ENCODE results near the gene INAFM1.
"Not testable (repeated sequence)": the region's sequence is repeated elsewhere in the genome, so short reads cannot be mapped to it uniquely, and the experiment has no call there.

INAFM1 gene

DNA sequence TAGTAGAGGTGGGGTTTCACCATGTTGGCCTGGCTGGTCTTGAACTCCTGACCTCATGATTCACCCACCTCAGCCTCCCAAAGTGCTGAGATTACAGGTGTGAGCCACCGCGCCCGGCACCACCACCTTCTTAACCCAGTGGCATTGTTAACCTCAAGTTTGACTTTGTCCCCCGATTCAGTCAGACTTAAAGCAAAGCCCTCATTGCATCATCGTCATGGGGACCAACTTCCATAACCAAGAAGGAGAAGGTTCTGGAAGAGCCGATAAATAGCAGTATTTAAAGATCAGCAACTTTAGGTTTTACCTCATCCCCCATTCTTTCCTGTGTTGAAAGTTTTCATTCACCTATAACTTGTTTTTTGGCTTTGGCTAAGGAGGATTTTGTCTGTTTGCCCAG lies 6.7 kb upstream of the INAFM1 start:
- no peak for DNase-seq (ENCODE audit: low spot score)

DNA sequence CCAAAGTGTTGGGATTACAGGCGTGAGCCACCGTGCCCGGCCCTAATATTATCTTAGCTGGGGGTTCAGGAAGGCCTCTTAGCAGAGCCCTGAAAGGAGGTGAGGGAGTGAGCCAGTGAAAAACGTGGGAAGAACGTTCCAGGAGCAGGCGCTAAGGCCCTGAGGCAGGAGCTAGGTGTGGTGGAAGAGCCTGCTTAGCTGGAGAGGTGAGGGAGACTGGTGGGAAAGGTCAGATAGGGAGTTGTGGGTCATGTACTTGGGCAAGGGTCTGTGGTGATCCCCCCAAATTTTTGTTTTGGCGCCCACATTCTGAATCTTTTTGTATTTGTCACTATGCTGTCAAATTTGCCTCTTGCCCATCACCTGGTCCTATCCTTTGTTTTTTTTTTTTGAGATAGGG lies 5.1 kb upstream of the INAFM1 start:
- no peak for DNase-seq (ENCODE audit: low spot score)

DNA sequence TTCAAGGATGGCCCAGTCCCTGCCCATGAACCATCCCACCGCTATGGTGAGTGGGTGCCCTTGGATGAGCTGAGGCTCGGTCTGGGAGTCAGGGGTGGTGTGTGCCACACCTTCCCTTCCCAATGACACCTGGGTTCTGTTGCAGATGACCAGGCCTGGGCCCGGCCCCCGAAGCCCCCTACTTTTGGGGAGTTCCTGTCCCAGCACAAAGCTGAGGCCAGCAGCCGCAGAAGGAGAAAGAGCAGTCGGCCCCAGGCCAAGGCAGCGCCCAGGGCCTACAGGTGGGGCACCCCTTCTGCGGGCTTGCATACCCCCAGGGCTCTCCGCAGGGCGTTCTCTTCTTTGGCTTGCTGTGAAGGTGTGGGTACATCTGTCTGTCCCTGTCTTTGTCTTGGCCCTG lies 4.3 kb upstream of the INAFM1 start:
- no peak for DNase-seq (ENCODE audit: low spot score)

DNA sequence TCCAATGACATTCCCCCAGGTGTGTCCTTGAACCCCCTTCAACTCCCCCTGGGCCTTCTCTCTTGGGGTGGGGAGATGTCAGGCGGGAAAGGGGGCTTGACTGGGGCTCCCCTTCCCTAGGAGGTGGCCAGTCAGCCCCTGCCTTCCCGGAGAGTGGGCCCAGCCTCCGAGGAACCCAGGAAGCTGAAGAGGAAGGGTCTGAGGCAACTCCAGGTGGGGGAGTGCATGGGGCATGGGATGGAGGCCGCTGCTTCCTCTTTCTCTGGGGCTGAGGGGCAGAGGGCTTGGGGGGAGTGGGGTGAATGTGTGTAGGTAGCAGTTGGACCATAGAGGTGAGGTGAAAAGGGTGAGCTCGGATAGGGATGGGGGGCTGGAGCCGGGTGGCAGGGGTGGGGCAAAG lies 2.7 kb upstream of the INAFM1 start:
- no peak for DNase-seq (ENCODE audit: low spot score)

DNA sequence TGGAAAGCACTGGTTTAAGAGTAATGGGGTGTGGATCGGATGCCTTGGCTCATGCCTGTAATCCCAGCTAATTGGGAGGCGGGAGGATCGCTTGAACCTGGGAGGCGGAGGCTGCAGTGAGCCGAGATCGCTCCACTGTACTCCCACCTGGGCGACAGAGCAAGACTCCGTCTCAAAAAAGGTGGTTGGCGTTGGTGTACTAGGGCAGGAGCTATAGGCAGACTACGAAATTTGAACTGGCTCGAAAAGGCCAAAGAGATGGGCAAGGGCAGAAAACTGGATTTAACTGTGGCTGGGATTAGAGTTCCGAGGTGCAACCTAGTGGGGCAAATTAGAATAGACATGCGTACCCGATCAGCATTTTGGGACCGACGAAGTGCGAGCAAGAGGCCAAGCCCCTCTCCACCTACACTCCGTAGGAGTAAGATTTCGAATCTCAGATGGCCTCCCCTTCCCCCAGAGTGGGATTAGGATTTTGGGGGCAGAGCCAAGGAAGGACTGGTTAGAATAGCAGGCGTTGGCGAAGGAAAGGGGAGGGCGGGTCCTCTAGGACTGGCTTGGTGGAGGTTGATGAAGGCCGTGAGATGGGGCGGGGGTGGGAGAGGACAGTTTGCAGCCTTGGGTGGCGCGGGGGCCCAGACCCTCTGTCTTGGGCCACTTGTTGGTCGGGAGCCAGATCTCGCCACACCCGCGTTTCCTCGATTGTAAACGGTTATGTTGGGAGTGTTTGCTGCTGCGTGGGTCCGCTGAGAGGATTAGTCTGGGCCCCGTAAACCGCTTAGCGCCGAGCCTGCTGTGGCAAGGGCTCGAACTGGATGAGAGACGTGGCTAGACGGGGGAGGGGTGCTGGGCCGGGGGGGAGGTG lies 2.0 kb upstream of the INAFM1 start:
- DNase-seq (ENCODE audit: low spot score): peak; percentile 37

DNA sequence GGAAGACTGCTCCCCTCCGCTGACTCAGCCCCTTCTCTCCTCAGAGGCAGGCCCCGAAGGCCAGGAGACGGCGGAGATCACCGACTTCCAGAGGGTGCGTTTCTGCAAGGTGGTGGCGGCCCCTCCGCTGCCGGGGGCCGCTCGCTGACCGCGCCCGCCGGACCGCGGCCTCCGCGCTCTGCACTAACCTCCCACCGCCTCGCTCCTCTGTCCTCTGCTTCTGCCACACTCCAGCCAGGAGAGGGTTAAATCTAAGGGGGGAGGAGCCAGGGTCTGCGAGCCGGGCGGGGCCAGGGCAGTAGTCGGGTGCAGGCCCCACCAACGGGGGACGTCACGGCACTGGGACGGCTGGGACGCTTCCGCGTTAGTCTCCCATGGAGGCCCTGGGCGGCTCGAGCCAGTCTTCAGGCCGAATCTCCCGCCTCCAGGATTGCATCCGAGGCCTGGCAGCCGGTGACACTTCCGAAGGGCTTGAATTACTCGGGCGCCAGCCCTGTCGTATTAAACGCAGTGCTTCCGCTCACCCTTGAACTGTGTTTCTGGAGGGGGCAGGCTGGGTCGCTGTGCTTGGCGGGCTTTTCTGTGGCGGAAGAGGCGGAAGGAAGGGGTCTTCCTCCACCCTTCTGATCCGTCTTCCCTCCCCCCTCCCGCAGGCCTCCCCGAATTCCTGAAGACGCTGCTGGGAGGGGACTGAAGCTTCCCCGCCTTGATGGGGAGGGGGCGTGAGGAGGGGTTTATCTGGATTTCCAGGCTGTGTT lies 1.2 kb upstream of the INAFM1 start:
- peak; percentile 91 for DNase-seq (ENCODE audit: low spot score)

DNA sequence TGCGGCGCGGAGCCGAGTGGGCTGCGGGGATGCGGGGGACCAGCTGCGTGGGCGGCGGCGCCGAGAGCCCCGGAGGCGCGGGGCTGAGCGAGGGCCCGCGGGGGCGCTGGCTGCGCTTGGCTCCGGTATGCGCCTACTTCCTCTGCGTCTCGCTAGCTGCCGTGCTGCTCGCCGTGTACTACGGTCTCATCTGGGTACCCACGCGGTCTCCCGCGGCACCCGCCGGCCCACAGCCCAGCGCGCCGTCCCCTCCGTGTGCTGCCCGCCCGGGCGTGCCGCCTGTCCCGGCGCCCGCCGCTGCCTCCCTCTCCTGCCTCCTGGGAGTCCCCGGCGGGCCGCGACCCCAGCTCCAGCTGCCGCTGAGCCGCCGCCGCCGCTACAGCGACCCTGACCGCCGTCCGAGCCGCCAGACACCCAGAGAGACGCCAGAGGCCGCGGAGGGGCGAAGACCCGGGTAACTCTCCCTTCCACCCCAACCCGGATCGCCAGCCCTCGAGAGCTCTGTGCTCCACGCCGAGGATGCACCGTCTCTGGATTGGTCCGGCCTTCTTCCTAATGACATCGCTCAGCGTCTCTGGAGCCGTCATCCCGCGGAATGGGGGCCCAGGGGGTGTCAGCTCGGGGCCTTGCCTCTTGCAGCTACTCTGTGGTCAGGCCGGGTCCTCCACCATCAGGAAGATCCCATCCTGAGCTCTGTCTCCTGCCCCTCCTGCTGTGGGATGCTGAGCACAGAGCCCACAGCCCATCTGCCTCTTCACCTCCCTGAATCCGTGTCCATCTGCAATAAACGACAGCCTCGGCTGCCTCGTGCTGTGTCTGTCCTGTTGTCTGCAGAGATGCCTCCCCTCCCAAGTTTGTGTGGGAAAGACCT lies 441 bp downstream of the INAFM1 start:
- DNase-seq (ENCODE audit: low spot score): no peak

DNA sequence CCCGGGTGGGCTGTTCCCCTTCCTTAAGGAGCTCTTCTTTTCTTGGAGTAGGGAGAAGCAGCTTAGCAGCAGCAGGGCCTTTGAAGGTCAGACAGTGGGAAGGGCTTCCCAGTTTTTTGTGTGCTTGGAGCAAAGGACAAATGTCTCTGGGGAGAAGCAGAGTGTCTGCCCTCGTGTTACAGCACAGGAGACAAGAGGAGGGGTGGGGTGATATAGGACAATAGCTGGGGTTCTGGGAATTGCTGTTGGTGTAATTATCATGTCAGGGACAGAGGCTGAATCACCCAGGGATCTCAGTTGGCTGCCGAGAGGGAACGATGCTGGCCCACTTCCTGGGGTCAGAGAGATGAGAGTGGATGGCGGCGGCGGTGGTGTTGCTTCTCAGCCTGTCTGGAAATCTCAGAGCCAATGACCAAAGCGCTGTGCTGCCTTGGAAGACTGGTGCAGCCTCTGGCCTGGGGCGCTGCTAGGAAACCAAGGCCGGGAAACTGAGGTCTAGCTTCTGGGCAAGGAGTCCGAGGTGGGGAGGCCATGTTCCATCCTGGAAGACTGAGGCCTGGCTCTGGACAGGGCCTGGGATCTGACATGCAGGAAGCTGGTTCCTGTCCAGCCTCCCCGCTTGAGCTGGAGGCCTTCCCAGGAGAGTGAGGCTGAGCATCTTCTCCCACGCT lies 1.2 kb downstream of the INAFM1 start:
- DNase-seq (ENCODE audit: low spot score): no peak

DNA sequence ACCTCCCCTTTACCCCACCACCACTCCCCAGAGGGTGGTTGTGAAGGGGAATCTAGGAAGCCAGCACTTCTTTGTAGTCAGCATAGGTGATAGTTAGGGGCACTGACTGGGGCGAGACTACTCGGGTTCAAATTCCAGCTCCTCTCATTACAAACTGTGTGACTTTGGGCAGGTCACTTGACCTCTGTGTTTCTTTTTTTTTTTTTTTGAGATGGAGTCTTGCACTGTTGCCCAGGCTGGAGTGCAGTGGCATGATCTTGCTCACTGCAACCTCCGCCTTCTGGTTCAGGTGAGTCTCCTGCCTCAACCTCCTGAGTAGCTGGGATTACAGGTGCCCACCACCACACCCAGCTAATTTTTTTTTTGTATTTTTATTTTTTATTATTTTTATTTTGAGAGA lies 1.8 kb downstream of the INAFM1 start:
- not testable (repeated sequence) for DNase-seq (ENCODE audit: low spot score)

DNA sequence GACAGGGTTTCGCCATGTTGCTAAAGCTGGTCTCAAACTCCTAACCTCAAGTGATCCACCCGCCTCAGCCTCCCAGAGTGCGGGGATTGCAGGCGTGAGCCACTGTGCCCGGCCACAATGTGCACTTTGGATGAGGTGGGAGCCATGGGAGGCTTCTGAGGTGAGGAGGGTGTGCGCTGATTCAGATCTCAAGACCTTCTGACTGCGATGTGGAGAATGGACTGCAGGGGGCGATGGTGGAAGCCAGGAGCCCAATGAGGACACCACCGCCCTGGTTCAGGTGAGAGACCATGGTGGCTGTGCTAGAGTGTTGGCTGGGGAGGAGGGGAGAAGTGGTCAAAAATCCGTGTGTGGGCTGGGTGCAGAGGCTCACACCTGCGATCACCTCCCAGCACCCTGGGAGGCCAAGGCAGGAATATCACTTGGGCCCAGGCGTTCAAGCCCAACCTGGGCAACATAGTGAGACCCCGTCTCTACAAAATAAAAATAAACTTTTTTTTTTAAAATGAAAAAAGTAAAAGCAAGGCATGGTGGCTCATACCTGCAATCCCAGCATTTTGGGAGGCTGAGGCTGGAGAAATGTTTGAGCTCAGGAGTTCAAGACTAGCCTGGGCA lies 5.6 kb downstream of the INAFM1 start:
- peak; percentile 52 for DNase-seq (ENCODE audit: low spot score)

DNA sequence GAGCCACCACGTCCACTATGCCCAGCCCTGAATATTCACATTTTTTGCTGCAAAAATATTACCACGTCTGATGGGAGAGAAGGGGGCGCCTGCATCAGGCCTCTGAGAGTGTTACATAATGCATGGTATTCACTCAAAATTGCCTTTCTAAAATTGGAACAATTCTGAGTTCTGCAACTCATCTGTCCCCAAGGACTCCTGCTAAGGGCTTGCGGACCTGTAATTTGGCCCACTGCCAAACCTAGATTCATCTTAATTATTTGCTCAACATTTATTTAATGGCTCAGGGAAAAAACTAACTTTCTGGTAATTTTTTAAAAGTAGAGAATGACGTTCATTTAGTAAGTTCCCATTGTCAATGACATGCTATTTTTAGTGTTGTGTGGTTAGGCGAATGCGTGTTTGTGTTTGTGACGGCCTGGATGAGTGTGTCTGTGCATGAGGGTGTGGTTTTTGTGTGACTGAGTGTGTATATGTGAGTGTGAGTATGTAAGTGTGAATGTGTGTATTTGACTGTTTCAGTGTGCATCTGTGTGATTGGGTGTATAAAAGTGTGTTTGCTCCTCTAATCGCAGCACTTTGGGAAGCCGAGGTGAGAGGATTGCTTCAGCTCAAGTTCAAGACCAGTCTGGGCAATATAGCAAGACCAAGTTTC lies 8.8 kb downstream of the INAFM1 start:
- no peak for DNase-seq (ENCODE audit: low spot score)

DNA sequence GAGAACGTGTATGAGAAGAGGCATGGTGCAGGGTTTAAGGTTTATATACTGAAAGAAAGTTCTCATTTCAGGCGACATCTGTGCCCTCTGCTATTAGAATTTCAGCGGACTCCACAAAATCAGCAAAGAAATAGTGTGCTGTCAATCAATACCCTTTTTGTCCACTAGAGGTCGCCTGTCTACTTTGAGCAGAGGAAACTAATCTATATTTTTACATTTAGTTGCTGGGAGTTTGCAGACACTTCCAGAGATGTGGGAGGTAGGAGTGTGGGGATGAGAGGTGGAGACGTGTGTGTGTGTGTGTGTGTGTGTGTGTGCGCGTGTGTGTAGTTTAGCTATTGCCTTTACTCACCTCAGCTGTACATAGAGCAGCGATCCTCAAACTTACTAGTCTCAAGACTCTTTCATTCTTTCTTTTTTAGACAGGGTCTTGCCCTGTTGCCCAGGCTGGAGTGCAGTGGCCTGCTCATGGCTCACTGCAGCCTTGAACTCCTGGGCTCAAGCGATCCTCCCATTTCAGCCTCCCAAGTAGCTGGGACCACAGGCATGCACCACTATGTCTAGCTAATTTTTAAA lies 9.7 kb downstream of the INAFM1 start:
- peak; percentile 39 for DNase-seq (ENCODE audit: low spot score)

DNA sequence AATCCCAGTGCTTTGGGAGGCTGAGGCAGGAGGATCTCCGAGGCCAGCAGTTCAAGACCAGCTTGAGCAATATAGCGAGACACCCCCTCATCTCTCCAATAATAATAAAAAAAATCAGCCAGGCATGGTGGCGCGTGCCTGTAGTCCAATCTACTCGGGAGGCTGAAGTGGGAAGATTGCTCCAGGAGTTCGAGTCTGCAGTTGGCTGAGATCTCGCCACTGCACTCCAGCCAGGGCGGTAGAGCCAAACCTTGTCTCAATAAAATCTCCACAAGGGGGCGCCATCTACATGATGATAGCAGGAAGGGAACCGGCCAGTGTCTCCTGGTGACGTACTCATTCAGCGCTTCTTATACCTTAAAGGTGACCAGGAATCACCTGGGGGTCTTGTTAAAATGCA lies 21.4 kb downstream of the INAFM1 start:
- peak; percentile 85 for DNase-seq (ENCODE audit: low spot score)

DNA sequence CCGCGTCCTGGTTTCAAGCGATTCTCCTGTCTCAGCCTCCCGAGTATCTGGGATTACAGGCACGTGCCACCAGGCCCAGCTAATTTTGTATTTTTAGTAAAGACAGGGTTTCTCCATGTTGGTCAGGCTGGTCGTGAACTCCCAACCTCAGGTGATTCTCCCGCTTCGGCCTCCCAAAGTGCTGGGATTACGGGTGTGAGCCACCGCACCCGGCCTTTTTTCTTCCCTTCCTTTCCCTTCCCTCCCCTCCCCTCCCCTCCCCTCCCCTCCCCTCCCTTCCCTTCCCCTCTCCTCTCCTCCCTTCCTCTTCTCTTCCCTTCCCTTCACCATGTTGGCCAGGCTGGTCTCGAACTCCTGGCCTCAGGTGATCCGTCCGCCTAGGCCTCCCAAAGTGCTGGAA lies 26.2 kb downstream of the INAFM1 start:
- DNase-seq (ENCODE audit: low spot score): not testable (repeated sequence)

DNA sequence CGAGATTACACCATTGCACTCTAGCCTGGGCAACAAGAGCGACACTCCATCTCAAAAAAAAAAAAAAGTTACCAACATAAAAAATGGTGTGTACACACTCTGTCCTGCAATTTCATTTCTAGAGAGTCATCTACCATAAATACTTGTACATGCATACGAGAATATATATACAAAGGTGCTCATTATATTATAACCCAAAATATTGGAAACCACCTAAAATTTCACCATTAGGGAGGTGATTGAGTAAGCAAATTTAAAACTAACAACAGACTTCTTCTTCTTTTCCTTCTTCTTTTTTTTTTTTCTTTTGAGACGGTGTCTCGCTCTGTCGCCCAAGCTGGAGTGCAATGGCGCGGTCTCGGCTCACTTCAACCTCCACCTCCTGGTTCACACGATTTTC lies 27.6 kb downstream of the INAFM1 start:
- no peak for DNase-seq (ENCODE audit: low spot score)

DNA sequence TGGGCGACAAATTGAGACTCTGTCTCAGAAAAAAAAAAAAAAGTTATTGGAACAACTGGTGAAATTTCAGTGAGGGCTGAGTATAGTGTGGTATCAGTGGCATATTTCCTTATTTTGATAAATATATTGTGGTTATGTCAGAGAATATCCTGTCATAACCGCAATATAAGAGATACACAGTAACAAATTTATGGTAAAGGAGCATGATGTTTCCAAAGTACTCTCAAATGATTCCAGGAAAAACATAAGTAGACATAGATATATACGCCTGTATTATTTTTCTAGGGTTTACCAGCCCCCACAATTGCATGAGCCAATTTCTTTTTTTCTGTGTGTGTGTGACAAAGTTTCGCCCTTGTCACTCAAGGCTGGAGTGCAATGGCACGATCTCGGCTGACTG lies 29.3 kb downstream of the INAFM1 start:
- no peak for DNase-seq (ENCODE audit: low spot score)

DNA sequence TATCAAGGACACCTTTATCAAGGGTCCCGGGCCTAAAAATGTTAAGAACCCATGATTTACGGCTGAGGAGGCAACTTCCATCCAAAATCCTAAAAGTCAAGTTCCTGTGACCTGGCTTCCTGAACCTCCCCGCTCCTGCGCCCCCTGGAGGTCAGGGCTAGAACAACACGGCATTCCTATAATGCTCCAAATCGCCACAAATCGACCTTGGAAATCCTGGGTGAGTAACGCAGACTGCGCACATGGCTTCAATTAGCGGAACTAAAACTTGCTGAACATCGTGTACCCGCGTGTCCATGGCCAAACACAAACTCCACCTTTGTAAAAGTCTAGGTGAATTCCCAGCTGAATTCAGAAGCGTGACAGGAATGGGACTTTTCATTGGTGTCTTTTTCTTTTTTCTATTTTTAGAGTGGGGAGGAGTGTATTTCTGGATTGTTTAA lies 30.6 kb downstream of the INAFM1 start:
- peak; percentile 83 for DNase-seq (ENCODE audit: low spot score)

DNA sequence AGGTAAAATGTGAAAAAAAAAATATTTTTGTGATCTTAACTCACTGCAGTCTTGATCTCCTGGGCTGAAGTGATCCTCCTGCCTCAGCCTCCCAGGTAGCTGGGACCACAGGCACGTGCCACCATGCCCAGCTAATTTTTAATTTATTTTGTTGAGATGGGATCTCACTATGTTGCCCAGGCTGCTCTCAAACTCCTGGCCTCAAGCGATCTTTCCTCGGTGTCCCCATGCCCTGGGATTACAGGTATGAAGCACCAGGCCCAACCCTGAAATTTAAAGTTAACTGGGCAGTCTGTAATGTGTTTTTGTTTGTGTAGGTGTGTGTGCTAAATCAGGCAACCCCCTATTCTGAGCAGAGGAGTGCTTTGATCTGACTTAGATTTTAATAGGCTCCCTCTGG lies 31.6 kb downstream of the INAFM1 start:
- DNase-seq (ENCODE audit: low spot score): no peak

DNA sequence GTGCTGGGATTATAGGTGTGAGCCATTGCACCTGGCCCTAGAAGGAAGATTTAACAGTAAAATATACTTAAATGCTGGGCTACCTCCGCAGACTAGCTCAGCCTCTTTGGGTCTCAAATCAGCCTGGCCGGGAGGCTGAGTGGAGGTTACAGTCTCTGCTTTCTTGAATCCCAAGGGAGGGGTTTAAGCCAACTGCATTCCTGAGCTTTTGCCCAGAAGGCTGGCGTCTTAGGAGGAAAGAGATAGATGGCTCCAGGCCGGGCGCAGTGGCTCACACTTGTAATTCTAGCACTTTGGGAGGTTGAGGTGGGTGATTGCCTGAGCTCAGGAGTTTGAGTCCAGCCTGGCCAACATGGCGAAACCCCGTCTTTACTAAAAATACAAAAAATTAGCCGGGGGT lies 34.4 kb downstream of the INAFM1 start:
- DNase-seq (ENCODE audit: low spot score): no peak

DNA sequence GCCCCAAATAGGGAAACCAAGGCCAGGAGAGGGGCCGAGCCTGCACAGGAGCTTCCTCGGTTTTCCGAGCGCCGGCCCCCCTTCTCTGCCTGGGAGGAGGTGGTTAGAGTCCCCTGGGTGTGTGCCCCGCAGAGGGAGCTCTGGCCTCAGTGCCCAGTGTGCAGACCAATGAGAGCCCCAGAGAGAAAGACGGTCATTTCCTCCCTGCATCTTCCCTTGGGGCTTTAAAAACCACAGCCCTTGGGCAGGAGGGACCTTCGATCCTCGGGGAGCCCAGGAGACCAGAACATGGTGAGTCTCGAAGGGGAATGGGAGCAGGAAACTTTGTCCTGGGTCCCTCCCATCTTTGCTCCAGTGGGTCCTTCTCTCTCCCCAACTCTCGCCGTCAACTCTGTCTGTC lies 34.9 kb downstream of the INAFM1 start, which contains the start of gene C5AR1:
Gene C5AR1, plus strand, starts transcription at position 254 of the 400 bp plus-strand sequence. Its CDS starts 35 bp downstream, at position 289.
- no peak for DNase-seq (ENCODE audit: low spot score)

All from iPS-NIHi11 (cell line).